Measurements from ENCODE around the gene PLPPR3. TPM values are rescaled to one million over a fixed set of nuclear protein-coding genes. Genes with fewer than 3 reads are reported as not detected.

The PLPPR3 gene
- total and polyA plus RNA-seq, 9 of the 15 experiments (the other 6 are each of a cell fraction or from before 2014, with no cell fraction given), result 0.01 to 48.2 (median 8.6) TPM

GRCh38 chr19:835210-835810 is 13.6 kb upstream of the PLPPR3 start:
- no TSS peak for BruUV-seq (replicated peaks)
- in situ Hi-C loops (cut with MboI), result no loop called here
- Histone ChIP-seq H2AFZ (ENCODE audit: low read depth, low read length) (no peak overlapping the region), H3K4me1 (replicated peaks in 1 of 2; ENCODE audit: control insufficient read depth in 2 of 2, insufficient read depth in 2 of 2, low read length in 2 of 2) (peaks cover 0 to 51% of the 10 kb centered on the region in 2 experiments; a peak in 3 of 5 replicates), H3K36me3 (ENCODE audit: control insufficient read depth, insufficient read depth, low read length) (no peaks in the 10 kb centered on the region), H3K9me3 (replicated peaks; ENCODE audit: control insufficient read depth, insufficient read depth, low read depth, low read length) (no peaks in the 10 kb centered on the region), H3K4me3 (no peak overlapping the region), H3K9me1 (ENCODE audit: control insufficient read depth, insufficient read depth, low read length) (no peaks in the 10 kb centered on the region), H3K27me3 (ENCODE audit: control insufficient read depth in 2 of 2, insufficient read depth in 2 of 2, low read length in 2 of 2) (no peaks in the 10 kb centered on the region), H3K9ac (ENCODE audit: insufficient read depth in 1 of 2, low read depth in 2 of 2, low read length in 2 of 2) (no peak overlapping the region), H3K4me2 (ENCODE audit: insufficient read depth, low read length) (no peak overlapping the region), H3K27ac (ENCODE audit: extremely low read depth, low read depth, low read length) (no peak overlapping the region), H4K20me1 (replicated peaks; ENCODE audit: control insufficient read depth, insufficient read depth, low read length) (no peaks in the 10 kb centered on the region), H3K79me2 (ENCODE audit: control insufficient read depth, insufficient read depth, low read length) (no peaks in the 10 kb centered on the region)
- 79% methylated on average over 23 of the region's 36 CpGs for WGBS (ENCODE audit: insufficient coverage, low coverage, missing lambda C conversion rate)
- no peak for TF ChIP-seq ZNF347 (CRISPR knock-in tag; IDR thresholded peaks at IDR 0.05; ENCODE audit: low read depth)
- FAIRE-seq (no peak), DNase-seq (ENCODE audit: extremely low read depth in 1 of 4, low spot score in 3 of 4) (no peak), ATAC-seq (no peak)
- intact Hi-C loops (cut with micrococcal nuclease), result no loop called here
- ChIA-PET CTCF (ENCODE audit: low intra/inter-chr PET ratio) (no interaction called here), POLR2A (no interaction called here)

GRCh38 chr19:834216-834615 is 12.5 kb upstream of the PLPPR3 start:
- ChIA-PET CTCF (ENCODE audit: low intra/inter-chr PET ratio) (no interaction called here), POLR2A (interaction anchor here (0.6 kb wide), 1 partner anchor 264 kb away, joined by 3 read pairs; no protein-coding TSS in a partner anchor)
- Histone ChIP-seq H3K4me2 (ENCODE audit: insufficient read depth, low read length) (no peak overlapping the region), H3K36me3 (ENCODE audit: control insufficient read depth, insufficient read depth, low read length) (no peaks in the 10 kb centered on the region), H3K9me3 (replicated peaks; ENCODE audit: control insufficient read depth, insufficient read depth, low read depth, low read length) (no peaks in the 10 kb centered on the region), H3K4me1 (replicated peaks in 1 of 2; ENCODE audit: control insufficient read depth in 2 of 2, insufficient read depth in 2 of 2, low read length in 2 of 2) (peaks cover 0 to 54% of the 10 kb centered on the region in 2 experiments; a peak in 3 of 5 replicates), H3K27me3 (ENCODE audit: control insufficient read depth in 2 of 2, insufficient read depth in 2 of 2, low read length in 2 of 2) (no peaks in the 10 kb centered on the region), H3K9ac (ENCODE audit: insufficient read depth in 1 of 2, low read depth in 2 of 2, low read length in 2 of 2) (peak overlapping the region in 1 of 2 experiments; percentile 73; a peak in 2 of 4 replicates), H3K4me3 (no peak overlapping the region), H2AFZ (ENCODE audit: low read depth, low read length) (peak overlapping the region; percentile 38; the same call in 1 of the 2 replicates), H4K20me1 (replicated peaks; ENCODE audit: control insufficient read depth, insufficient read depth, low read length) (no peaks in the 10 kb centered on the region), H3K27ac (ENCODE audit: extremely low read depth, low read depth, low read length) (no peak overlapping the region; the same call in 2 of the 3 replicates), H3K9me1 (ENCODE audit: control insufficient read depth, insufficient read depth, low read length) (no peaks in the 10 kb centered on the region), H3K79me2 (ENCODE audit: control insufficient read depth, insufficient read depth, low read length) (no peaks in the 10 kb centered on the region)
- peak; percentile 24; the same call in 2 of the 3 replicates for ATAC-seq
- FAIRE-seq, result peak; percentile 29
- BruUV-seq (replicated peaks), result no TSS peak
- WGBS (ENCODE audit: insufficient coverage, low coverage, missing lambda C conversion rate), result 49% methylated on average over 23 of the region's 24 CpGs
- DNase-seq (ENCODE audit: extremely low read depth in 1 of 4, low spot score in 3 of 4), result no peak
- in situ Hi-C loops (cut with MboI), result no loop called here
- intact Hi-C loops (cut with micrococcal nuclease), result no loop called here
- TF ChIP-seq ZBTB33 (CRISPR knock-in tag; IDR thresholded peaks at IDR 0.05) (peak; percentile 64; the same call in 1 of the 2 replicates), PCBP1 (IDR thresholded peaks at IDR 0.05; ENCODE audit: low read depth, low read length, poor library complexity, severe bottlenecking) (no peak), ATF3 (IDR thresholded peaks at IDR 0.05) (peak; percentile 36; the same call in 1 of the 2 replicates), ATF3 (CRISPR knock-in tag; conservative IDR thresholded peaks at IDR 0.05) (no peak), ZBED1 (IDR thresholded peaks at IDR 0.05) (no peak), ZNF121 (CRISPR knock-in tag; conservative IDR thresholded peaks at IDR 0.05) (no peak), ZNF584 (CRISPR knock-in tag; IDR thresholded peaks at IDR 0.05; ENCODE audit: low read depth) (no peak), HINFP (tag; conservative IDR thresholded peaks at IDR 0.05; ENCODE audit: low read depth) (peak; percentile 77), ARHGAP35 (IDR thresholded peaks at IDR 0.05; ENCODE audit: partially characterized antibody) (no peak), ZFX (CRISPR knock-in tag; IDR thresholded peaks at IDR 0.05) (no peak)

Data from K562 (cell line).